GM19099 (cell line): Measurements from ENCODE around the gene CAMK2G.

Experiments
- POLR2A ChIP-seq: IDR thresholded peaks from 3 replicates; pipeline ENCODE4 v1.6.1; 2011; ENCODE audit warnings: low read depth; ENCODE audit not compliant: insufficient read length; ENCODE audit errors: extremely low read depth

The CAMK2G gene

GRCh38 chr10:73841526-73842285 lies 32.6 kb downstream of the CAMK2G start:
- no peak for TF ChIP-seq POLR2A

- TF ChIP-seq POLR2A: no peak
Measured at GRCh38 chr10:73841061-73841421, 33.3 kb downstream of the CAMK2G start.

GRCh38 chr10:73840403-73841060 lies 33.8 kb downstream of the CAMK2G start:
- TF ChIP-seq POLR2A: no peak

- no peak for TF ChIP-seq POLR2A
Measured at GRCh38 chr10:73840056-73840402, 34.3 kb downstream of the CAMK2G start.

GRCh38 chr10:73839276-73839966 lies 34.9 kb downstream of the CAMK2G start:
- no peak for TF ChIP-seq POLR2A

GRCh38 chr10:73838827-73839226 lies 35.5 kb downstream of the CAMK2G start:
- no peak for TF ChIP-seq POLR2A

- TF ChIP-seq POLR2A: no peak
Measured at GRCh38 chr10:73838008-73838567, 36.3 kb downstream of the CAMK2G start.

GRCh38 chr10:73837072-73837471 lies 37.3 kb downstream of the CAMK2G start:
- no peak for TF ChIP-seq POLR2A

- no peak for TF ChIP-seq POLR2A
Measured at GRCh38 chr10:73836427-73836980, 37.9 kb downstream of the CAMK2G start.

- no peak for TF ChIP-seq POLR2A
Measured at GRCh38 chr10:73828161-73828560, 46.2 kb downstream of the CAMK2G start.

- no peak for TF ChIP-seq POLR2A
Measured at GRCh38 chr10:73827346-73828089, 46.8 kb downstream of the CAMK2G start.

GRCh38 chr10:73824146-73824725 lies 50.1 kb downstream of the CAMK2G start:
- no peak for TF ChIP-seq POLR2A

- TF ChIP-seq POLR2A: no peak
Measured at GRCh38 chr10:73823391-73823790, 51.0 kb downstream of the CAMK2G start.

- TF ChIP-seq POLR2A: no peak
Measured at GRCh38 chr10:73819513-73820093, 54.8 kb downstream of the CAMK2G start.
